ENCODE results near the gene MMRN2. TPM values are rescaled to one million over a fixed set of nuclear protein-coding genes. Genes with fewer than 3 reads are reported as not detected.
A peak's percentile ranks its signal among the peaks of the same experiment; 100 is the strongest.
"Not testable (repeated sequence)": the region's sequence is repeated elsewhere in the genome, so short reads cannot be mapped to it uniquely, and the experiment has no call there.

MMRN2 gene
- total RNA-seq, 1 experiment from 2014 or later: 8.3 TPM

- TF ChIP-seq CTCF (IDR thresholded peaks at IDR 0.05 in 2 of 3, conservative IDR thresholded peaks at IDR 0.05 in 1 of 3; ENCODE audit: borderline replicate concordance in 1 of 3, insufficient read depth in 1 of 3, low read depth in 2 of 3, low read length in 2 of 3): no peak
Measured at GRCh38 chr10:86954681-86955500, 2.5 kb downstream of the MMRN2 start (continued).

GRCh38 chr10:86953747-86954680 is 3.4 kb downstream of the MMRN2 start:
- Histone ChIP-seq H3K4me1 (ENCODE audit: control insufficient read depth in 1 of 2, insufficient read depth in 2 of 2, low read length in 2 of 2) (peaks cover 23 to 47% of the 10 kb centered on the region in 2 experiments), H3K27ac (ENCODE audit: low read depth, low read length) (peak overlapping the region; percentile 24), H3K4me3 (replicated peaks in 1 of 2; ENCODE audit: low read depth in 1 of 2, low read length in 2 of 2) (no peak overlapping the region), H2AFZ (ENCODE audit: low read depth, low read length, poor library complexity, severe bottlenecking) (no peak overlapping the region), H3K79me2 (ENCODE audit: insufficient read depth, low read length) (no peaks in the 10 kb centered on the region), H4K20me1 (ENCODE audit: insufficient read depth) (no peaks in the 10 kb centered on the region), H3K27me3 (ENCODE audit: insufficient read depth, low read length) (no peaks in the 10 kb centered on the region), H3K9me2 (ENCODE audit: insufficient read depth) (no peaks in the 10 kb centered on the region), H3K36me3 (ENCODE audit: control insufficient read depth in 1 of 2, insufficient read depth in 2 of 2, low read length in 2 of 2) (no peaks in the 10 kb centered on the region), H3K4me2 (ENCODE audit: low read length) (peak overlapping the region; percentile 19), H3K9me3 (ENCODE audit: control insufficient read depth in 1 of 2, insufficient read depth in 1 of 2, low read depth in 1 of 2, low read length in 2 of 2) (peaks cover 0 to 4% of the 10 kb centered on the region in 2 experiments; a peak in 1 of 4 replicates), H3K9ac (ENCODE audit: low read length) (no peak overlapping the region)
- BruUV-seq (replicated peaks): no TSS peak
- ChIA-PET POLR2A (interaction anchor here (1.0 to 1.8 kb wide), 3 partner anchors 12 to 16 kb away, joined by 4 to 6 read pairs (median 5); partner anchors contain the start of gene ADIRF), RAD21 (ENCODE audit: low non-redundant PET in 1 of 2, low total read pairs in 2 of 2, uncharacterized antibody in 2 of 2, unreplicated experiment in 2 of 2) (no interaction called here), CTCF (interaction anchor here (0.6 to 1.8 kb wide), 2 partner anchors 13 to 270 kb away, joined by 4 to 5 read pairs; no protein-coding TSS in a partner anchor)
- intact Hi-C loops (cut with micrococcal nuclease): no loop called here
- DNase-seq (ENCODE audit: low read depth, low spot score) (no peak), ATAC-seq (no peak)
- TF ChIP-seq POLR2A (IDR thresholded peaks at IDR 0.05; ENCODE audit: borderline replicate concordance, extremely low read depth, insufficient read depth, insufficient read length) (peak; percentile 23), TCF7L2 (IDR thresholded peaks at IDR 0.05; ENCODE audit: borderline replicate concordance, extremely low read depth, insufficient read depth, insufficient read length) (peak; percentile 53), FOSL1 (IDR thresholded peaks at IDR 0.05; ENCODE audit: low read depth) (no peak)

GRCh38 chr10:86952697-86953096 is 4.7 kb downstream of the MMRN2 start:
- CTCF ChIA-PET: interaction anchor here (2.5 kb wide), 1 partner anchor 8 kb away, joined by 7 read pairs; no protein-coding TSS in a partner anchor
- ATAC-seq; H2AFZ ChIP-seq (ENCODE audit: low read depth, low read length, poor library complexity, severe bottlenecking); intact Hi-C loops (cut with micrococcal nuclease); H3K36me3 ChIP-seq (ENCODE audit: control insufficient read depth in 1 of 2, insufficient read depth in 2 of 2, low read length in 2 of 2); H4K20me1 ChIP-seq (ENCODE audit: insufficient read depth); RAD21 ChIA-PET (ENCODE audit: low non-redundant PET in 1 of 2, low total read pairs in 2 of 2, uncharacterized antibody in 2 of 2, unreplicated experiment in 2 of 2); BruUV-seq (replicated peaks); H3K4me3 ChIP-seq (replicated peaks in 1 of 2; ENCODE audit: low read depth in 1 of 2, low read length in 2 of 2); H3K27ac ChIP-seq (ENCODE audit: low read depth, low read length); DNase-seq (ENCODE audit: low read depth, low spot score); H3K4me2 ChIP-seq (ENCODE audit: low read length); H3K79me2 ChIP-seq (ENCODE audit: insufficient read depth, low read length); H3K9ac ChIP-seq (ENCODE audit: low read length); H3K9me2 ChIP-seq (ENCODE audit: insufficient read depth); H3K27me3 ChIP-seq (ENCODE audit: insufficient read depth, low read length); H3K9me3 ChIP-seq (ENCODE audit: control insufficient read depth in 1 of 2, insufficient read depth in 1 of 2, low read depth in 1 of 2, low read length in 2 of 2): not testable (repeated sequence)
- POLR2A ChIA-PET: interaction anchor here (1.8 kb wide), 1 partner anchor 14 kb away, joined by 5 read pairs; no protein-coding TSS in a partner anchor
- H3K4me1 ChIP-seq (ENCODE audit: control insufficient read depth in 1 of 2, insufficient read depth in 2 of 2, low read length in 2 of 2): peaks cover 14 to 34% of the 10 kb centered on the region in 2 experiments; a peak in 3 of 4 replicates
